ENCODE data around the gene REEP3.

The REEP3 gene

GRCh38 chr10:63585041-63585440 is 63.8 kb downstream of the REEP3 start:
- H3K27ac ChIP-seq (ENCODE audit: low read depth, low read length): no peak overlapping the region

DNA sequence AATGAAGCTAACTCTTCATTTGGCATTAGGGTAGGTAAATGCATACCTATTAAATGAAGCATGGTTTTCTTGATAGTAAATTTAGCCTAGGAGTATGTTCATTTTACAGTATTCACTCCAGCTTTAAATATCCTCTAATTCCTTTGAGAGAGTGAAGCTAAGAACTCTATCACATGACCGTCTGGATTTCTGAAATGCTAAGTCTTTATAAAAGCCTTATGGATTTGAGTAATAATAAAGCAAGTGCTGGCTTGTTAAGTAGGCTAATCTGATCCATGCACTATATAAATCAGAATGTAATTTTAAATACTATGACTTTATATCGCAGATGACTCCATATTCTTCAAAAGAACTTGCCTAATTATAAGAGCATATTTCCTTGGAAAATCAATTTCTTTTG is 64.8 kb downstream of the REEP3 start:
- H3K4ac ChIP-seq (ENCODE audit: low read depth, low read length): no peak overlapping the region
- WGBS (ENCODE audit: extremely low coverage, insufficient coverage, low lambda C conversion rate): no CpG with 5 or more reads among the region's 2 CpGs
- no peak overlapping the region for H3K27ac ChIP-seq (ENCODE audit: low read depth, low read length)
- no peak overlapping the region for H2BK5ac ChIP-seq (ENCODE audit: low read length)
- no peak overlapping the region for H4K8ac ChIP-seq (ENCODE audit: low read depth, low read length)
- no peak overlapping the region for H3K4me3 ChIP-seq (ENCODE audit: low read length)
- peaks cover 1% of the 10 kb centered on the region for H3K79me2 ChIP-seq (ENCODE audit: control insufficient read depth, insufficient read depth, low read length)
- H3K27me3 ChIP-seq (ENCODE audit: insufficient read depth, low read length, poor library complexity): no peaks in the 10 kb centered on the region
- H3K4me2 ChIP-seq (ENCODE audit: low read length): no peak overlapping the region
- H4K5ac ChIP-seq (ENCODE audit: low read length): no peak overlapping the region
- peaks cover 8% of the 10 kb centered on the region for H3K79me1 ChIP-seq (ENCODE audit: low read length)
- no peaks in the 10 kb centered on the region for H3K4me1 ChIP-seq (ENCODE audit: control insufficient read depth, low read depth, low read length)
- no peak overlapping the region for H3K56ac ChIP-seq (ENCODE audit: low read length)
- H3K9ac ChIP-seq (ENCODE audit: low read length): no peak overlapping the region
- H2BK15ac ChIP-seq (replicated peaks; ENCODE audit: low read depth): no peak overlapping the region
- DNase-seq: no peak
- no peak overlapping the region for H3K23ac ChIP-seq (ENCODE audit: low read length)
- no peak overlapping the region for H2AK5ac ChIP-seq (ENCODE audit: low read length)
- no peak overlapping the region for H3K18ac ChIP-seq (ENCODE audit: low read length)
- no peak overlapping the region for H2BK120ac ChIP-seq (ENCODE audit: low read depth, low read length)
- no peaks in the 10 kb centered on the region for H3K36me3 ChIP-seq (ENCODE audit: control insufficient read depth, insufficient read depth, low read length)

More at GRCh38 chr10:63585041-63585440, 63.8 kb downstream of the REEP3 start:
- H2BK120ac ChIP-seq (ENCODE audit: low read depth, low read length): no peak overlapping the region
- no peak overlapping the region for H3K4me3 ChIP-seq (ENCODE audit: low read length)
- no peak overlapping the region for H4K5ac ChIP-seq (ENCODE audit: low read length)
- no peak overlapping the region for H3K18ac ChIP-seq (ENCODE audit: low read length)
- no peak overlapping the region for H2BK15ac ChIP-seq (replicated peaks; ENCODE audit: low read depth)
- H3K23ac ChIP-seq (ENCODE audit: low read length): no peak overlapping the region
- no peak overlapping the region for H2BK5ac ChIP-seq (ENCODE audit: low read length)
- H3K4me2 ChIP-seq (ENCODE audit: low read length): no peak overlapping the region
- H3K79me1 ChIP-seq (ENCODE audit: low read length): peaks cover 8% of the 10 kb centered on the region
- no peak overlapping the region for H4K8ac ChIP-seq (ENCODE audit: low read depth, low read length)
- H3K56ac ChIP-seq (ENCODE audit: low read length): peak overlapping the region; percentile 22
- H2AK5ac ChIP-seq (ENCODE audit: low read length): no peak overlapping the region
- peaks cover 1% of the 10 kb centered on the region for H3K79me2 ChIP-seq (ENCODE audit: control insufficient read depth, insufficient read depth, low read length)
- H3K4me1 ChIP-seq (ENCODE audit: control insufficient read depth, low read depth, low read length): no peaks in the 10 kb centered on the region
- no peak overlapping the region for H3K4ac ChIP-seq (ENCODE audit: low read depth, low read length)
- H3K36me3 ChIP-seq (ENCODE audit: control insufficient read depth, insufficient read depth, low read length): no peaks in the 10 kb centered on the region
- H3K9ac ChIP-seq (ENCODE audit: low read length): no peak overlapping the region
- no peaks in the 10 kb centered on the region for H3K27me3 ChIP-seq (ENCODE audit: insufficient read depth, low read length, poor library complexity)
- DNase-seq: no peak
- WGBS (ENCODE audit: extremely low coverage, insufficient coverage, low lambda C conversion rate): no CpG with 5 or more reads among the region's 1 CpG

GRCh38 chr10:63587191-63587590 is 66.0 kb downstream of the REEP3 start:
- H3K4me2 ChIP-seq (ENCODE audit: low read length): no peak overlapping the region
- no peaks in the 10 kb centered on the region for H3K36me3 ChIP-seq (ENCODE audit: control insufficient read depth, insufficient read depth, low read length)
- H2AK5ac ChIP-seq (ENCODE audit: low read length): no peak overlapping the region
- no peak overlapping the region for H2BK5ac ChIP-seq (ENCODE audit: low read length)
- H4K5ac ChIP-seq (ENCODE audit: low read length): no peak overlapping the region
- H3K4ac ChIP-seq (ENCODE audit: low read depth, low read length): no peak overlapping the region
- DNase-seq: no peak
- peaks cover 8% of the 10 kb centered on the region for H3K79me1 ChIP-seq (ENCODE audit: low read length)
- no peaks in the 10 kb centered on the region for H3K27me3 ChIP-seq (ENCODE audit: insufficient read depth, low read length, poor library complexity)
- peaks cover 1% of the 10 kb centered on the region for H3K79me2 ChIP-seq (ENCODE audit: control insufficient read depth, insufficient read depth, low read length)
- no peak overlapping the region for H4K8ac ChIP-seq (ENCODE audit: low read depth, low read length)
- H3K23ac ChIP-seq (ENCODE audit: low read length): no peak overlapping the region
- no peak overlapping the region for H3K56ac ChIP-seq (ENCODE audit: low read length)
- WGBS (ENCODE audit: extremely low coverage, insufficient coverage, low lambda C conversion rate): no CpG with 5 or more reads among the region's 4 CpGs
- H3K9ac ChIP-seq (ENCODE audit: low read length): no peak overlapping the region
- no peak overlapping the region for H2BK15ac ChIP-seq (replicated peaks; ENCODE audit: low read depth)
- H3K18ac ChIP-seq (ENCODE audit: low read length): no peak overlapping the region
- H2BK120ac ChIP-seq (ENCODE audit: low read depth, low read length): no peak overlapping the region
- H3K4me1 ChIP-seq (ENCODE audit: control insufficient read depth, low read depth, low read length): no peaks in the 10 kb centered on the region
- no peak overlapping the region for H3K27ac ChIP-seq (ENCODE audit: low read depth, low read length)
- no peak overlapping the region for H3K4me3 ChIP-seq (ENCODE audit: low read length)

DNA sequence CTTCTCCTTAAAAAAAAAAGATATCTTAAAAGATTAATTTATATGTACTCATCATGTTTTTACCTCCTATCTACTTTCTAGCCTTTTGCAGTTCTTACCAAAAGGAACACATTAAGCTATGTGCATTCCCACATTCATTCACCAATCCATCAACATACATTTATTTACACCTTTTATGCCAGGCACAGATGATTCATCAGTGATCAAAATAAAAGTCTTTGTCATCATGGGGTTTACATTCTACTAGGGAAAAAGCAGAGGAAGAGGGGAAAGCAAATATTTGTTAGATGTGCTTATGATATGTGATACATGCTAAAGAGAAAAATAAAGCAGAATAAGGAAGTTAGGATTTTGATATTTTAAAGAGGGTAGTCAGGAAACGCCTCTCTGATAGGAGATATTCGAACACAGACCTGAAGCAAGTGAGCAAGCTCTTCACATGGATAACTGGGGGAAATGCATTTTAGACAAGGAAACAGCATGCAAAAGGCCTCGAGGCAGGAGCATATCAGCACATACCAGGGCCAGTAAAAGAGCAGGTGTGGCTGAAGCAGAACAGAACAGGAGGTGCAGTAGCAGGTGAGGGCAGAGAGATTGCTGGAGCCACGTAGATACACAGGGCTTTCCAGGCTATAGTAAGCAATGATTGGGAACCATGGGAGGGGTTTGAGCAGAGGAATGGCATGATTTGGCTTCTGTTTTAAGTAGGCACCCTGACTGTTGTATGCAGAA is 67.4 kb downstream of the REEP3 start:
- H2BK15ac ChIP-seq (replicated peaks; ENCODE audit: low read depth): no peak overlapping the region
- peak; percentile 30 for DNase-seq
- H3K23ac ChIP-seq (ENCODE audit: low read length): no peak overlapping the region
- no CpG with 5 or more reads among the region's 4 CpGs for WGBS (ENCODE audit: extremely low coverage, insufficient coverage, low lambda C conversion rate)
- H2BK5ac ChIP-seq (ENCODE audit: low read length): no peak overlapping the region
- H4K5ac ChIP-seq (ENCODE audit: low read length): no peak overlapping the region
- no peak overlapping the region for H2BK120ac ChIP-seq (ENCODE audit: low read depth, low read length)
- no peak overlapping the region for H2AK5ac ChIP-seq (ENCODE audit: low read length)
- no peak overlapping the region for H3K56ac ChIP-seq (ENCODE audit: low read length)
- no peaks in the 10 kb centered on the region for H3K36me3 ChIP-seq (ENCODE audit: control insufficient read depth, insufficient read depth, low read length)
- no peaks in the 10 kb centered on the region for H3K4me1 ChIP-seq (ENCODE audit: control insufficient read depth, low read depth, low read length)
- H4K8ac ChIP-seq (ENCODE audit: low read depth, low read length): no peak overlapping the region
- no peak overlapping the region for H3K18ac ChIP-seq (ENCODE audit: low read length)
- H3K27me3 ChIP-seq (ENCODE audit: insufficient read depth, low read length, poor library complexity): no peaks in the 10 kb centered on the region
- H3K79me1 ChIP-seq (ENCODE audit: low read length): peaks cover 9% of the 10 kb centered on the region
- no peak overlapping the region for H3K4me3 ChIP-seq (ENCODE audit: low read length)
- H3K27ac ChIP-seq (ENCODE audit: low read depth, low read length): no peak overlapping the region
- H3K4ac ChIP-seq (ENCODE audit: low read depth, low read length): no peak overlapping the region
- H3K79me2 ChIP-seq (ENCODE audit: control insufficient read depth, insufficient read depth, low read length): peaks cover 2% of the 10 kb centered on the region
- no peak overlapping the region for H3K4me2 ChIP-seq (ENCODE audit: low read length)
- H3K9ac ChIP-seq (ENCODE audit: low read length): no peak overlapping the region

DNA sequence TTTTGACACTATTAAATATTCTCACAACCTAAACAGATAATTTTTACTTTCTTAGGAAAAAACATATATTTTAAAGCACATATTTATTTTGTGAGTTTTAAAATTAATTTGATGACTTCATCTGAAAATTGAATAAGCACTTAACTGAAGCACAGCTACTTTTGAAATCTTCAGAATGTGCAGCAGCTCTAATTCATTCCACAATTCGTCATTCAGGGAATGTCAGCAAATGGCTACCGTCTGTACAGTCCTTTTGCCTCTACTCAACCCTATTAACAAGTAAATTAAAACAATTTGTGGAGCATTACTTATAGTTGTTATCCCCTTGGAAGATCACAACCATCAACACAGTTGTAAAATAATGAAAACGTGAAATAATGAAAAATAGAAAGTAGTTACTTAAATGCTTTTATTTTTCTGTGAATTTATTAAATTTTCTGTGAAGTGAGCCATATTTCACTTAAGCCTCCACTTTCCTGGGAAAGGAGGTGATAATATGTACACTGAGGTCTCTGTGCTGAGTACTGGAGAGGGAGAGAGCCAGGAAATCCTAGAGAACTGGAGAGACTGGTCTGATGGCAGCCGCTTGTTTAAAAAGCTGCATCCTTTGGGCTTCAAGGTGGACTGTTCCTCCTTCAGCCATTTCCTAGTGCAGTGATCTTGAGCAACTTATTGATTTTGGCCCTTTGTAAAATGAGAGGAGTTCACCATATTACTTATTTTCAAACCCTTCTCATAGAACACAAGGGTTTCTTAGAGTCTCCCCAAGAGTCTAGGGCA is 70.6 kb downstream of the REEP3 start:
- Histone ChIP-seq H3K18ac (ENCODE audit: low read length) (peak overlapping the region; percentile 39), H2BK15ac (replicated peaks; ENCODE audit: low read depth) (no peak overlapping the region), H2BK5ac (ENCODE audit: low read length) (no peak overlapping the region), H2BK120ac (ENCODE audit: low read depth, low read length) (no peak overlapping the region), H3K27ac (ENCODE audit: low read depth, low read length) (no peak overlapping the region), H3K4ac (ENCODE audit: low read depth, low read length) (no peak overlapping the region), H3K4me3 (ENCODE audit: low read length) (no peak overlapping the region), H4K8ac (ENCODE audit: low read depth, low read length) (no peak overlapping the region), H2AK5ac (ENCODE audit: low read length) (no peak overlapping the region), H3K27me3 (ENCODE audit: insufficient read depth, low read length, poor library complexity) (no peaks in the 10 kb centered on the region), H3K79me1 (ENCODE audit: low read length) (peaks cover 9% of the 10 kb centered on the region), H3K23ac (ENCODE audit: low read length) (no peak overlapping the region), H3K36me3 (ENCODE audit: control insufficient read depth, insufficient read depth, low read length) (no peaks in the 10 kb centered on the region), H3K56ac (ENCODE audit: low read length) (no peak overlapping the region), H3K79me2 (ENCODE audit: control insufficient read depth, insufficient read depth, low read length) (peaks cover 2% of the 10 kb centered on the region), H3K4me2 (ENCODE audit: low read length) (no peak overlapping the region), H3K9ac (ENCODE audit: low read length) (no peak overlapping the region), H4K5ac (ENCODE audit: low read length) (no peak overlapping the region), H3K4me1 (ENCODE audit: control insufficient read depth, low read depth, low read length) (no peaks in the 10 kb centered on the region)
- no peak for DNase-seq
- WGBS (ENCODE audit: extremely low coverage, insufficient coverage, low lambda C conversion rate): no CpG with 5 or more reads among the region's 4 CpGs
